NCI-H510A treated with DMSO at 0.1 percent for 48 hours (cell line): ENCODE results near the gene FOSL1.

Experiments
- DNase-seq: peaks from one replicate; lab custom pipeline; 2025; lab: John Stamatoyannopoulos, UW

Gene FOSL1

DNA sequence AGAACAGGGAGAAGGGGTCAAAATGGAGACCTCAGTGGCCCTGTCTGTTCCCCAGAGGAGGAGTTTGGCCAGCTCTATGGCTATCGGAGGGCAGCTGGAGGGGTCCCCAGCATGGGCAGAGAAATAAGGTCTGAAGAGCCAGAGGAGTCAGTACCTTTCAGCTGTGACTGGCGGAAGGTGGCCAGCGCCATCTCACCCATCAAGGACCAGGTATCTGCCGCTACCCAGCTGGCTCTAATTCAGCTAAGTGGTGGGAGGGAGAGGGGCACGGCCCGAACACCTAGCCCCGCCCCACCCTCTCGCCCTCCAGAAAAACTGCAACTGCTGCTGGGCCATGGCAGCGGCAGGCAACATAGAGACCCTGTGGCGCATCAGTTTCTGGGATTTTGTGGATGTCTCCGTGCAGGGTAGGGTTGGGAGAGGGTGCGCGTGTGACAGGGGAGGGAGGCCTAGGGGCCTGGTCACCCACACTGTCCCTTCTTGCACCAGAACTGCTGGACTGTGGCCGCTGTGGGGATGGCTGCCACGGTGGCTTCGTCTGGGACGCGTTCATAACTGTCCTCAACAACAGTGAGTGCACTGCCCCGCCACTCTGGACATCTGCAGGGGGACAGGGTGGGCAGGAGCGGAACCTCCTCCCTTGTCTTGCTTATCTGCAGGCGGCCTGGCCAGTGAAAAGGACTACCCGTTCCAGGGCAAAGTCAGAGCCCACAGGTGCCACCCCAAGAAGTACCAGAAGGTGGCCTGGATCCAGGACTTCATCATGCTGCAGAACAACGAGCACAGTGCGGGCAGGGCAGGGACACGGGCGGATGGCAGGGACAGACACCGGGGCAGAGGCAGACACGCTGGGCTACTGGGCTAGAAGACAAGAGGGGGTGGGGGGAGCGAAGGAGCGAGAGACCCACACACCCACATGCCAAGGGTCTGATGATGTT, 17.8 kb downstream of the FOSL1 start:
- DNase-seq, result no peak

DNA sequence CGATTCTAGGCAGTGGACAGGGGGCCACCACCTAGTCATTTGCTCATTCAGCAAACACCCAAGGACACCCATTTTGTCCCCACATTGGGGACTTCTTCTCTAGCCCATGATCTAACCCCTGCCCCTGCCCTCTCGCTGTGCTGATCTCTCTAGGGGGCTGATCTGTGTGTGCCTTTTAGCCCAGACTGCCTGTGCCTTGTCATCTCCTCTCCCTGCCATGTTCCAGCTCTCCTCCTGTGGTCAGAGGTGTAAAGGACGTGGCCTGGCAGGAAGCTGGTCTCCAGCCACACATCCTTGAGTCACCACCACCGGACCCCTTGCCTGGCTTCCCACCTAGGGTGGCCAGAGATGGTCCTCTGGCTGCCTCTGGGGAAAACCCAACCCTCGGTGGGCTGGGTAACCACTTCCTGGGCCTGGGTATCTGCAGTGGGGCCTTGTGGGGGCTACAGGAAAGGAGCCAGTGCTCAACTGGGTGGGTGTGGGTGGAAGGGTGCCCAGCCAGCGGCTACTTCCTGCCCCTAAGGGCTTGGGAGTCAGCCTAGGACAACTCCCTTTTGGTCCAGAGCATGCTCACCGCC, 19.3 kb downstream of the FOSL1 start:
- no peak for DNase-seq

DNA sequence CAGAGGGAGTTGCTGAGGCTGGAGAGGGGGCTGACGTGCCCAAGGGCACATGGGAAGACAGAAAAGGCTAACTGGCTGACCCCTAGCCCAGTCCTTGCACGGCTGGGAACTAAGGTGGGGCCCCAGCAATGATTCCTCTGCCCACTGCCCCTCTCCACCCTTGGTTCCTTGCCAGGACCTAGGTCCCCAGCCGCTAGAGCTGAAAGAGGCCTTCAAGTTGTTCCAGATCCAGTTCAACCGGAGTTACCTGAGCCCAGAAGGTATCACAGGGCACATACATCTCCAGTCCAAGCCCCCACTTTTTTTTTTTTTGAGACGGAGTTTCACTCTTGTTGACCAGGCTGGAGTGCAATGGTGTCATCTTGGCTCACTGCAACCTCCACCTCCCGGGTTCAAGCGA, 20.2 kb downstream of the FOSL1 start:
- DNase-seq, result no peak

DNA sequence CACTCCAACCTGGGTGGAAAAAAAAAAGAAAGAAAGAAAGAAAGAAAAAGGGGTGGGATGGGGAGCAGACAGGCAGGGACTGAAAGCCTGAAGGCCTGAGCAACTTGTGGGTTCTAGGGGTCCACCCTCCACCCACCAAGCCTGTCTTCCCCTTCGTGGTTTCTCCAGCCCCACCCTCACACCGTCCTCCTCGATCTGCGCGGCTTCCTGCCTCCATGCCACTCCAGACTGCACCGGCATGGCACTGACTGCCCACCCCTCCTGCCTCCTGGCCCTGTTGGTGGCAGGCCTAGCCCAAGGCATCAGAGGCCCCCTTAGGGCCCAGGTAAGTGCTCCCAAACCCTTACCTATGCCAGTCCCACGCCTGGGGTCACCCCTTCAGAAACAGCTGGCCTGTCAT, 20.6 kb downstream of the FOSL1 start, which contains the start of gene CTSW:
CTSW (plus strand) TSS at position 221 of the 400 bp plus-strand sequence; CDS start at position 239, 18 bp downstream.
- DNase-seq, result no peak

DNA sequence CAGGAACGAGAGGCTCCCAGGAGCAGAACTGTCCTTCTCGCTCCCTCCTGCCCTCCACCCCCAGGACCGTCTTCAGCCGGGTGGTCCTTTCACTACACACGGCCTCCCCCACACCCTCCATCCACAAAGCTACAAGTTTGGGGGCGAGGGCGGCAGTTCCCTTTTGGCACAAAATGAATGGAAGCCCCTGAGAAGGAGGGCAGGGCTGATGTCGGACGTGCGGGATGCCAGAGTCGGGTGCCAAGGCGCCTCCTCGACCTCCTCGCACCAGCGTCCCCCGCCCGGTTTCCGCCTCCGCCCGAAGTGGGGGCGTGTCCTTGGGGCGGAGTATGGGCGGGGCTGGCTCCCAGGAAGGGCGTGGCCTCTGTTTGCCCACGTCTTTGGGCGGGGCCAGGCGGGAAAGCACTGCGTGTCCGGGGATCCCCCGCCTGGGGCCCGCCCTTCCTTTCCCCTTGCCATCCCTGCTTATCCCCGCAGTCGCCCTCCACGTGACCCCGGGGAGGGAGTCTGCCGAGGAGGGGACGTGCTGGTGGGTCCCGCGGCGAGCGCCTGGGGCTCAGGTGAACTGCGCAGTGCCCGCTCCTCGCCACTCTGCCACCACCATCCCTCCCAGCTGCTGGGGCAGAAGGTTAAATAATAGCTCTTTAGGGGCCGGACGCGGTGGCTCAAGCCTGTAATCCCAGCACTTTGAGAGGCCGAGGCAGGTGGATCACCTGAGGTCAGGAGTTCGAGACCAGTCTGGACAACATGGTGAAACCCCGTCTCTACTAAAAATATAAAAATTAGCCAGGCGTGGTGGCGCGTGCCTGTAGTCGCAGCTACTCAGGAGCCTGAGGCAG, 26.7 kb downstream of the FOSL1 start:
- DNase-seq, result peak; percentile 87

DNA sequence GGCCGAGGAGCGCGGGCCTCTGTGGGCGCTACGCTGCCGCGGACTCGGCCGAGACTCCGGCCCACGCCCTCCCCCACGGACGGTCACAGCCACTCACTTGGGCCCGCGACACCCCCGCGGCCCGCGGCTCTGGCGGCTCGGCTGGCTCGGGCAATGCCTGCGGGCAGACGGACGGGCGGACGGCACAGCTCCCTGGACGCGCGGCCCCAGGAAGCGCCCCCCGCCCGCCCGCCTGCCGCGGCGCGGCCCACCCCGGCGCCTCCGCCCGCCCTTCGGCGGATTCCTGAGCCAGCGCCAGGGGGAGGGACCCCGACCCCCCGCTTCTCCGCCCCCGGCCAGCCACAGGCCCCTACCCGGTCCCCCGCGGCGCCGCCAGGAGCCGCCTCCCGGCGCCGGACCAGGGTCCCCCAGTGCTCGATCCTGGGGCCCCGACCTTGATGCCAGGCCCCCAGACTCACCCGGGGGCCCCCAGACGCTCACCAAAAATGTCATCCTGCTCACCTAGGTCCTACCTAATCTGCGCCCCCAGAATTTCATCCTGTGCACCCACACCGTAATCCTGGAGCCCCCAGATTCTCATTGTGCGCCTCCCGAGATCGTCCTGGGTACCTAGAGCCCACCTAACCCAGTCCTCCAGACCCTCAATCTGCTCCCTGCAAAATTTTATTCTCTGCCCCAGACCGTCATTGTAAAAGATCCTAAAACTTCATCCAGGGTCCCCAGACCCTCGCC, 27.4 kb downstream of the FOSL1 start, which contains the start of gene EFEMP2:
EFEMP2 (minus strand) TSS at position 215 of the 732 bp plus-strand sequence. CDS start 446 bp downstream, outside the sequence.
- no peak for DNase-seq

DNA sequence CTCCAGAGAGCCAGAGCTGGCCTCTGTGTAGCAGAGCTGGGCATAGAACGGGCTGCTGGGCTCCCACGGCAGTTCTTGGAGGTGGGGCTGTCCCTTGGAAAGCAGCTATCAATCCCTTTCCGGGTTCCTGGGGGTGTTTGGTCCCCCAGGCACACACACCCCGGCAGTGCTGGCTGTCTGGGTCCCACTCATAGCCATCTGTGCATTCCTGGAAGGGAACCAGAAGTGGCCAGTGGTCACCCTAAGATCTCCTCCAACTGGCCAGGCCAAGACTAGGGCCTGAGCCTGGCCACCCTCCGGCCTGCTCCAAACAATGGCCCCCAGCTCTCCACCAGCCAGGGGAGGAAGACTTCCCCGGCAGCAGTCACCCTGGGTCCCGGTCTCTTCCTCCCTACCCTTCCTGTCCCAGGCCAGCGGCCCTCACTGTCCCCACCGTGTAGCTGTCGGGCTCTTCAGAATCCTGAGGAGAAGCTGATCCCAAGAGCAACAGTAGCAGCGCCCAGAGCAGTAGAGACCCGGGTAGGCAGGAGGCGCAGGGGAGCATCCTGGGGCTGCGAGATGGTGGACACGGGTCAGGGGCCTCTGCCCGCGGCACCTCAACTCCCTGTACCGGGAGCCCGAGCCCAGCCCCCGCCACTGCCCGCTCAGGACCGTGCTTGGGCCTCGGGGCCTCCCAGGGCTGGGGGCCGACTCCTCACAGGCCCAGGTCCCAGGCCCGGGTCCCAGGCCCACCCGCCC, 28.2 kb downstream of the FOSL1 start:
- DNase-seq, result no peak

DNA sequence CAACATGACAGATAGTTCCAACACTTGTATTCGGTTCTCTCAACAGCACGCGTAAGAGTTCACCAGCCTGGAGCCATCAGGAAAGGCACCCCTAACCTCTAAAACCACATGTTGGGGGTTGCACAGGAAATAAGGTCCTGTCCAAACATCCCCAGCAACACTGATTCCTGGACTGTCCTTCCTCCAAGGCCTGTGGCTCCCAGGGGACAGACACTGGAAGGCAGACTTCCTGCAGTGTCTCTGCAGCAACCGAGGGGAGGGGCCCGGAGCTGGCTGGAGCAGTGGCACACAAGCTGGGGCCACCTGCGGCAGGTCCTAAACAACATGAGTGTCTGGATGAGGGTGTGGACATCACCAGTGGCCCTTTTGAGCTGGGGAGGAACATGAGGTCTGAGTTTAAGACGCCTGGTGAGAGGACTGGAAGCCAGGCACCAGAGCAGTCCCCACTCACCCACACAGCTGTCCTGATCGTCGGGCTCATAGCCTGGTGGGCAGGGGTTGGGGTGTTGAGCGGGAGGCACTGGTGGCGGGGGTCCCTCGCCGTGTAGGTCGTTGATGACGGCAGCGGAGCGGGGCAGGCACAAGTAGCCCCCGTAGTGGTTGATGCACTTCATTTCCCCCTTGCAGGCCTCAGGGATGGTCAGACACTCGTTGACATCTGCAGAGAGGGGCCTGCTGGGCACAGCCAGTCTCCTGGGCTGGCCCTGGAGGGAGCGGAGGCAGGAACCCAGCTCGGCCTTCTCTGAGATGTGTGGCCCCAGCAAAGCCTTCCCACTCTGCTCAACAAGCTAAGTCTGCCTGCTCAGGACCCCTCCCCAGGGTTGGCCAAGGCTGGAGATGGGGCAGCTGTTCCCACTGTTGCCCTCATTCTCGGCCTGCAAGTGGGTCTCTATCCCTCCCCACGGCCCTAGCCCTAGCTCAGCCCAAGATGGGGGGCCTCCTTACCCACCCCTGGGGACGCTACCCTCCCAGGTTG, 29.2 kb downstream of the FOSL1 start:
- peak; percentile 25 for DNase-seq

DNA sequence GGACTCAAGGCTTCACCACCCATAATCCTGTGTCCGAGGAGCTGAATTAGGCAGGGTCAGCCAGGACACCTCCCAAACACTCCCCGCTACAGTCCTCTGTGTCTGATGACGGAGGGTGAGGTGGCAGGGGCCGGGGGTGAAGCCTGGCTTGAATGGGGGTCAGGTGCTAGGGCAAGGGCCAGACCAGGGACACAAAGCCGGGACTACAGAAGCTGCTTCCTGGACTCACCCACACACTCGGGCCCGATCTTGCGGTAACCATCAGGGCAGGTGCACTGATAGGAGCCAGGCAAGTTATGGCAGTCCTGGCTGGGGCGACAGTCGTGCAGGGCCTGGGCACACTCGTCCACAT, 29.9 kb downstream of the FOSL1 start:
- DNase-seq, result no peak

DNA sequence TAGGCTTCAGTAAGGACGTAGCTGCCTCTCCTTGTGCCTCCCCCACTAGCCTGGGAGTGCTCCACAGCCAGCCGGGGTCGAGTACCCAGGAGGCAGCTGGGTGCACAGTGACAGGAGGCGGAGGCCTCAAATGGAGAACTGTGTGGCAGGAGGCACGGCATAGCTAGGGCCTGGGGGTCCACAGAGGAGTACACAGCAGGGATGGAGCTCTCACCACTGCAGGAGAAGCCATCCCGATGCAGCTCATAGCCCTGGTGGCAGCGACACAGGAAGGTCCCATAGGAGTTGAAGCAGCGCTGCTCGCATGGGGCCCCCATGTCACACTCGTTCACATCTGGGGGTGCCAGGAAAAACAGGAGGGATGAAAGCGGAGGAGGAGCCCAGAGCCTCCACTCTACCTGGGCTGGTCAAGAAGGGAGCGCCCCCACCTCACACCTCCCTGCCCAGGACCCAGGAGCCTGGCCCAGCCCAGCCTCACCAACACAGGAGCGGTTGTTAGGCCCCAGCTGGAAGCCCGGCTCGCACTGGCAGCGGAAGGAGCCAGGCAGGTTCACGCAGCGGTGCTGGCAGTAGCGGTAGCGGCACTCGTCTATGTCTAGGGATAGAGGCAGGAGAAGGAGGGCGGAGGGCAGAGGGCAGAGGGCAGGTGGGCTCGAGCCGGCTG, 30.4 kb downstream of the FOSL1 start:
- DNase-seq, result no peak

DNA sequence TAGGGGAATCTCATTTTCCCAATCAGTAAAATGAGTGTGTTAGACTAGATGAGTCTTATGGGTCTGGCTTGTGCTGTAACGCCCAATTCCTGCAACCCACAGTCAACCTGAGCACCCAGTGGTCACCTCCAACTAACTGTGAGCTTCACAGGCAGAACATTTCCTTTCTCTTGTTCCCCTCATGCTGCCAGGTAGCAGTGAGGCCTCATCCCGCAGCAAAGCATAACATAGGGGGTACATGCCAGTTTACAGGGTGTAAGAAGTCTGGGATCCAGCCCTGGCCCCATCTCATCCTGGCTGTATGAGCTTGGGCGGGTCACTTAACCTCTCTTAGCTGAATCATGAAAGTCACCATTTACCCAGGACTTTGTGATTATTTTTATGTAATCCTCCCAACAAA, 31.3 kb downstream of the FOSL1 start:
- no peak for DNase-seq

DNA sequence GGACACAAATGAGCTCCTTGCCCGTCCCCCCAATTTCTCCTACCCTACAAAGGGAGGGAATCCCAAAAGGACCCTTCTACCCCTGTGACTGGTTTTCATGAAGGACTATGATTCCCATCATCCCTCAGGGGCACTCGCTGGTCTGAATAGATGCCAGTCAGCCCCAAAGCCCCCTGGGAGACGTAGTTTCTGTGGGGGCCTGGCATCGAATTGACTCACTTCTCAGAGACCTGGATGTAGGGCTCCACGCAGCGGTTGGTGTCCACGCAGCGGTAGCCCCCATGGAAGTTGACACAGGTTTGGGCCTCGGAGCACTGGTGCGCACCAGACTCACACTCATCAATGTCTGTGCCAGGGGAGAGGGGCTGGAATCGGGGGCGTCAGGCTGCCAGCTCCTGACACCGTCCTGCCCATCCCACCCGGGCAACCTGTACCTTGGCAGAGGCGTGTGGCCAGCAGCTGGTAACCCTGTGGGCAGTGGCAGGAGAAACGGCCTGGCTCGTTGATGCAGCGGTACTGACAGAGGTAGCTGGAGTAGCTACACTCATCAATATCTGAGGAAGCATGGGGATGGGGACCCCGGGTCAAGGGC, 32.0 kb downstream of the FOSL1 start:
- DNase-seq, result no peak

DNA sequence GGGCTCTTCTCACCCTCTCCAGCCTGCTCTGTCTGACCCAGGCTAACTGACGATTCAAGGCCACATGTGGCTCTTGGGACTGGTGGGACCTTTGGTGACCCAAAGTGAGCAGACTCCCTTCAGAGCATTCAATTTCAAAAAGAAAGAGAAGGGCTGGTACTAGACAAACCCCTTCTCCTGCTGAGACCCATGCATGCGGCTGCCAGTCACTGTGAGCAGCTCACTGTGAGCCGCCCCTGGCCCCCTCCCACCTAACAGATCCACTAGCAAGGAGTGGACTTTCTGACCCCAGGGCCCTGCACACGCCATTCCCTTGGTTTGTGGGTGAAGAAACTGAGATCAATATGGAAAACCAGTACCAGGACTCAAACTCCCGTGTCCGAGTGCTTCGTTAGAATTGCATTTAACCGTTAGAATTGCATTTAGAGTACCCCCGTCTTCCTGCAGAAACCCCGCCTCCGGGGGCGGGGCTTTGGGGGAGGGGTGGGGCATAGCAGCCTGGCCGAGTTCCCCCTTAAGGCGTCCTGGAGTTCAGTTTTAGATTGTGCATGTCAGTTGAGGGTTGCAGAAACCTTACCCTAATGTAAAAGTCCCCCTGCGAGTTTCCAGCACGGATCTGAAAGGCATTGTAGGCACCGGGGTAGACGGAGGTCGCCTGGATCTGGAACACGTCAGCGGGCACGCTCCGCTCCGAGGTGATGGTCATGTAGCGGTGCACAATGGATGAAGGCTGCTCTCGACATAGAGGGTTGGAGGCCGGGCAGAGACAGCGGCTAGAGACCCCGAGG, 32.7 kb downstream of the FOSL1 start:
- DNase-seq, result no peak

DNA sequence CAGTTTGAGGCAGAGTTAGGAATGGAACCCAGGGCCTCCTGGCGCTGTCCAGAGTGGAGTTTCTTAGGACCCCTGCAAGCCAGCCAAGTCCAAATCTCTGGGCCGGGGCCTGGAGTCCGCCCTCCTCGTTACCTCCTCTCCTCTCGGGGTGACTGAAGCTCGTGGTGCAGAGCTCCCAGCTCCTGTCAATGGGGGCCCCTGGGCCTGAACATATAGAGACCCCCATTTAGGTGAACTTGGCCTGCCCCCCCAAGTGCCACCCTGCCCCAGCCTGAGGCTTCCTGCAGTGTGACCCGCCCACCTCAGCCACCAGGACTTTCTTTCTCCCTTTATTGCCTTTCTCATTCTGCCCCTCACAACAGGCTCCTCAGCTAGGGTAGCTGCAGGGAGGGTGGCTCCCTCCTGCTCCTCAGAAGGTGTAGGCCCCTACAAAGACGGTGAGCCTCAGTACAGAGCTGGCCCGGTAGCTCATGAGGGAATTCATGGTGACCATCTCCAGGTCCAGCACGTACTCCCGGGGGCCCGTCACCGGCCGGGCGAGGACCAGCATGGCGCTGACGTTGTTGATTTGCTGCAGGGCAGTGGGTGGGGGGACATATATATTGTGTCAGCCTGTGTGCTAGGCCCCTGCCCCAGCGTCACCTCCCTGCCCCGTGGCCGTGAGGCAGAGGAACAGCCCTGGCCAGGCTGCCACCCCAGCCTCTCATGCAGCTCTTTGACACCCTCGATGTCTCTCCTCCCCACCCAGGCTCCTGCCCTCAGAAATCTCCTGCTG, 33.5 kb downstream of the FOSL1 start:
- no peak for DNase-seq

DNA sequence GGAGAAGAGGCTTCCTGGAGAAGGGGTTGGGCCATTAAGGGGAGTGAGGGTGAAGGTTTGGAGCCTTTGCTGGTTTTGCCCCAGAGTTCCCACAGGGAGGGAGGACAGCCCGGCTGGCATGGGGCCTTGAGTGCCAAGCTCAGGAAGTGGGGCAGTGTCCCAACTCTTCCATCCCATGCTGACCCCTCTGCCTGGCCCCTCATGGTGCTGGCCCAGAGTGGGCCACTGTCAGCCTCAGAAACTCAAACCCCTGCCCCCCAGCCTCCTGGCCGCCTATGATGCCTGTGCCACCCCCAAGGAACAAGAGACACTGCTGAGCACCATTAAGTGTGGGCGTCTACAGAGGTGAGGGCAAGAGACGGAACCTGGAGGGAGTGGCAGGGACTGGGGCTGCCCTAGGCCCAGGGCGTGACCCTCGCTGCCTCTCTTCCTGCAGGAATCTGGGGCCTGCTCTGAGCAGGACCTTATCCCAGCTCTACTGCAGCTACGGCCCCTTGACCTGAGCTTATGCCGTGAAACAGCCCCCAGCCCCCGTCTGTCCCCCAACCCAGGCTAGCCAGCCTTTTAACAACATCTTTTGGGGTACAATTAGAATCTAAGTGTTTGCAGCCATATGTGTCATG, 34.5 kb downstream of the FOSL1 start:
- no peak for DNase-seq

DNA sequence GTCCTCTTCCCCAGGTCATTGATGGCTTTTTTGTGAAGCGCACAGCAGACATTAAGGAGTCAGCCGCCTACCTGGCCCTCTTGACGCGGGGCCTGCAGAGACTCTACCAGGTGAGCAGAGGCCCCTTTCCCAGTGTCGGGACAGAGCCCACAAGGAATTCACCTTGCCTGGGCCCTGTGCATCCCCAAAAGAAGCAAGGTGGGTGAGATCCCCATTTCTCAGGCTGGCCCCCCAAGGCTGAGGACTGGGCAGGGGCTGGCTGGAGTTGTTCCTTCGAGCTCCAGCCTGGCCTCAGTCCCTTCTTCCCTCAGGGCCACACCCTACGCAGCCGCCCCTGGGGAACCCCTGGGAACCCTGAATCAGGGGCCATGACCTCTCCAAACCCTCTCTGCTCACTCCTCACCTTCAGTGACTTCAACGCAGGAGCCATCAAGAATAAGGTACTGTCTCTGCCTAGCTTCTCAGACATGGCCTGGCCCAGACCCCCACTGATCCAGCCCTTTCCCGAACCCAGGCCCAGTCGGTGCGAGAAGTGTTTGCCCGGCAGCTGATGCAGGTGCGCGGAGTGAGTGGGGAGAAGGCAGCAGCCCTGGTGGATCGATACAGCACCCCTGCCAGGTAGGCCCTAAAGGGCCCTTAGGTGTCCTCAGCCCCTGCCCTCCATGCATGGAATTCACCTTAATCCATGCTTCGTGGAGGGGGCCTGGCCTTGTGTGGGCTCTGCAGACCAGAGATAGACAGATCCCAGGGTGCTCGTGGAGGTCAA, 35.3 kb downstream of the FOSL1 start:
- DNase-seq, result no peak
